ENCODE measurements around the gene LDHD.

DNA sequence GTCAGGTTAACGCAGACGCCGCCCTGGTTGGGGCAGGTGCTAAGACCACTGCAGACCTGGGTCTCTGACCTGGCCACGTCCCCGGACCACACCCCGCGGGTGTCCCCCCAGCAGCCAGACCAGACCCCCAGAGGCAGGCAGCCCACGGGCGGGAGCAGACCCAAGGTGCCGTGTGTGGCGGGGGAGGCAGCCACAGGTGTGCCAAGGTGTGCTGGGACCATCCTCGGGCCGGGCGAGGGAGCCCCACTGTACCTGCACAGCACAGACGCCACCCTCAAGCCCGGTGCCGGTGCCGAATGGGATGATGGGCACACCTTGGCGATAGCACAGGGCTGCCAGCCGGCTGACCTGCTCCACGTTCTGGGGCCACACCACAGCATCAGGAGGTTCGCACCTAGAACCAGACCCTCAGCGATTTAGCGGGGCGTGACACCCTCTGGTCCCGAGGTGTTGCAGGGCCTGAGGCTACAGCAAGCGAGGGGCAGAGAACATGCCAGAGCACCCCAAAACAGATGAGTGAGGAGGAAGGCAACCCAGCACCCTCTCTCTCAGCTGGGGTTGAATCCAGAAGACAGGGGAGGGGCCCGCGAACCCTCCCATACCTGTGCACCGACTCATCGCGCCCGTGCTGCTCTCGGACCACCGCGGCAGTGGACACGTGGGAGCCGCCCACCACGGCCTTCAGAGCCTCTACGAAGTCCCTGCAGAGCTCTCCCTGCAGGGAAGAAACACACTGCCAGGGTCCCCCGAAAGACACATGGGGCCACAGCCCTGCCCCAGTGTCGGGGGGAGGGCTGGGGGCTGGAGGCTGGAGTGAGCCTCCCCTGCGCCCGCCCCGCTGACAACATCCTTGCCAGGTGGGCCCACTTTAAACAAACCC lies 1.4 kb downstream of the LDHD start:
- TF ChIP-seq, protein P1, sequence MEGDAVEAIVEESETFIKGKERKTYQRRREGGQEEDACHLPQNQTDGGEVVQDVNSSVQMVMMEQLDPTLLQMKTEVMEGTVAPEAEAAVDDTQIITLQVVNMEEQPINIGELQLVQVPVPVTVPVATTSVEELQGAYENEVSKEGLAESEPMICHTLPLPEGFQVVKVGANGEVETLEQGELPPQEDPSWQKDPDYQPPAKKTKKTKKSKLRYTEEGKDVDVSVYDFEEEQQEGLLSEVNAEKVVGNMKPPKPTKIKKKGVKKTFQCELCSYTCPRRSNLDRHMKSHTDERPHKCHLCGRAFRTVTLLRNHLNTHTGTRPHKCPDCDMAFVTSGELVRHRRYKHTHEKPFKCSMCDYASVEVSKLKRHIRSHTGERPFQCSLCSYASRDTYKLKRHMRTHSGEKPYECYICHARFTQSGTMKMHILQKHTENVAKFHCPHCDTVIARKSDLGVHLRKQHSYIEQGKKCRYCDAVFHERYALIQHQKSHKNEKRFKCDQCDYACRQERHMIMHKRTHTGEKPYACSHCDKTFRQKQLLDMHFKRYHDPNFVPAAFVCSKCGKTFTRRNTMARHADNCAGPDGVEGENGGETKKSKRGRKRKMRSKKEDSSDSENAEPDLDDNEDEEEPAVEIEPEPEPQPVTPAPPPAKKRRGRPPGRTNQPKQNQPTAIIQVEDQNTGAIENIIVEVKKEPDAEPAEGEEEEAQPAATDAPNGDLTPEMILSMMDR (conservative IDR thresholded peaks at IDR 0.05; ENCODE audit: low read length), result no peak
- no peak for TF ChIP-seq EZH2phosphoT487 (IDR thresholded peaks at IDR 0.05; ENCODE audit: borderline replicate concordance)

Data from Loucy (cell line).